Tibial nerve (tissue), 4 donors: ENCODE measurements around the gene SLC25A33.

Source experiments
- EP300 ChIP-seq, 2 donors: sonication (generic); formaldehyde crosslinking; IDR thresholded peaks; one replicate each; pipeline ENCODE4 v1.6.1; 2017; ENCODE audit warnings: antibody characterized with exemption in 2 of 2, mild to moderate bottlenecking in 1 of 2
- POLR2A ChIP-seq, 2 donors: fragments of 450-650 bp; IDR thresholded peaks; one replicate each; pipeline ENCODE4 v1.6.1; 2017; ENCODE audit warnings: antibody characterized with exemption in 2 of 2, mild to moderate bottlenecking in 2 of 2, moderate library complexity in 2 of 2
- TF ChIP-seq, protein P1 (sequence below), 5 experiments: fragments of 200-600 bp in 3 of 5; fragments of 450-650 bp in 2 of 5; sonication (generic) in 3 of 5; IDR thresholded peaks; one replicate each; pipeline ENCODE4 v1.5.1; 2016 to 2019; ENCODE audit warnings: antibody characterized with exemption in 5 of 5, mild to moderate bottlenecking in 3 of 5, moderate library complexity in 2 of 5

DNA sequence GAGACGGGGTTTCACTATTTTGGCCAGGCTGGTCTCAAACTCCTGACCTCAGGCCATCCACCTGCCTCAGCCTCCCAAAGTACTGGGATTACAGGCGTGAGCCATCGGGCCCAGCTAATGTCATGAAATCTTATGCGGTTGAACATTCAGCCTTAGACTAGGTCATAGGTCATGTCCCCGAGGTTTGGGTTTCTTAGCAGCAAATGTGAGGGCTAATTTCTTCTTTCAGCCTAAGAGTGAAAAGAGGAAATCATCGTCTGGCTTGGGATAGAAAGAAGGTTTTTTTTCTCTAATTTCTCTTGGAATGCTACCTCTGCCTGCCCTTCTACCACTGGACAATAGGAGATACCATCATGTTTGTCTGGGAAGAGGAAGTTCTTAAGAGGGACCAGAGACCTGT lies 94.2 kb downstream of the SLC25A33 start:
- TF ChIP-seq POLR2A (IDR thresholded peaks at IDR 0.05) (no peak), EP300 (IDR thresholded peaks at IDR 0.05) (no peak)
- TF ChIP-seq, protein P1, sequence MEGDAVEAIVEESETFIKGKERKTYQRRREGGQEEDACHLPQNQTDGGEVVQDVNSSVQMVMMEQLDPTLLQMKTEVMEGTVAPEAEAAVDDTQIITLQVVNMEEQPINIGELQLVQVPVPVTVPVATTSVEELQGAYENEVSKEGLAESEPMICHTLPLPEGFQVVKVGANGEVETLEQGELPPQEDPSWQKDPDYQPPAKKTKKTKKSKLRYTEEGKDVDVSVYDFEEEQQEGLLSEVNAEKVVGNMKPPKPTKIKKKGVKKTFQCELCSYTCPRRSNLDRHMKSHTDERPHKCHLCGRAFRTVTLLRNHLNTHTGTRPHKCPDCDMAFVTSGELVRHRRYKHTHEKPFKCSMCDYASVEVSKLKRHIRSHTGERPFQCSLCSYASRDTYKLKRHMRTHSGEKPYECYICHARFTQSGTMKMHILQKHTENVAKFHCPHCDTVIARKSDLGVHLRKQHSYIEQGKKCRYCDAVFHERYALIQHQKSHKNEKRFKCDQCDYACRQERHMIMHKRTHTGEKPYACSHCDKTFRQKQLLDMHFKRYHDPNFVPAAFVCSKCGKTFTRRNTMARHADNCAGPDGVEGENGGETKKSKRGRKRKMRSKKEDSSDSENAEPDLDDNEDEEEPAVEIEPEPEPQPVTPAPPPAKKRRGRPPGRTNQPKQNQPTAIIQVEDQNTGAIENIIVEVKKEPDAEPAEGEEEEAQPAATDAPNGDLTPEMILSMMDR (IDR thresholded peaks at IDR 0.05) = no peak
